GM21717 (cell line): ENCODE data around the gene GTSE1.
"Not testable (repeated sequence)": the region's sequence is repeated elsewhere in the genome, so short reads cannot be mapped to it uniquely, and the experiment has no call there.

ENCODE experiments used
- ATAC-seq: cut with Tn5 transposase; IDR thresholded peaks from one replicate; pipeline ENCODE4 v1.9.1; 2021; ENCODE audit warnings: mild to moderate bottlenecking, moderate library complexity; ENCODE audit not compliant: unreplicated experiment

Gene GTSE1, protein sequence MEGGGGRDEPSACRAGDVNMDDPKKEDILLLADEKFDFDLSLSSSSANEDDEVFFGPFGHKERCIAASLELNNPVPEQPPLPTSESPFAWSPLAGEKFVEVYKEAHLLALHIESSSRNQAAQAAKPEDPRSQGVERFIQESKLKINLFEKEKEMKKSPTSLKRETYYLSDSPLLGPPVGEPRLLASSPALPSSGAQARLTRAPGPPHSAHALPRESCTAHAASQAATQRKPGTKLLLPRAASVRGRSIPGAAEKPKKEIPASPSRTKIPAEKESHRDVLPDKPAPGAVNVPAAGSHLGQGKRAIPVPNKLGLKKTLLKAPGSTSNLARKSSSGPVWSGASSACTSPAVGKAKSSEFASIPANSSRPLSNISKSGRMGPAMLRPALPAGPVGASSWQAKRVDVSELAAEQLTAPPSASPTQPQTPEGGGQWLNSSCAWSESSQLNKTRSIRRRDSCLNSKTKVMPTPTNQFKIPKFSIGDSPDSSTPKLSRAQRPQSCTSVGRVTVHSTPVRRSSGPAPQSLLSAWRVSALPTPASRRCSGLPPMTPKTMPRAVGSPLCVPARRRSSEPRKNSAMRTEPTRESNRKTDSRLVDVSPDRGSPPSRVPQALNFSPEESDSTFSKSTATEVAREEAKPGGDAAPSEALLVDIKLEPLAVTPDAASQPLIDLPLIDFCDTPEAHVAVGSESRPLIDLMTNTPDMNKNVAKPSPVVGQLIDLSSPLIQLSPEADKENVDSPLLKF

DNA sequence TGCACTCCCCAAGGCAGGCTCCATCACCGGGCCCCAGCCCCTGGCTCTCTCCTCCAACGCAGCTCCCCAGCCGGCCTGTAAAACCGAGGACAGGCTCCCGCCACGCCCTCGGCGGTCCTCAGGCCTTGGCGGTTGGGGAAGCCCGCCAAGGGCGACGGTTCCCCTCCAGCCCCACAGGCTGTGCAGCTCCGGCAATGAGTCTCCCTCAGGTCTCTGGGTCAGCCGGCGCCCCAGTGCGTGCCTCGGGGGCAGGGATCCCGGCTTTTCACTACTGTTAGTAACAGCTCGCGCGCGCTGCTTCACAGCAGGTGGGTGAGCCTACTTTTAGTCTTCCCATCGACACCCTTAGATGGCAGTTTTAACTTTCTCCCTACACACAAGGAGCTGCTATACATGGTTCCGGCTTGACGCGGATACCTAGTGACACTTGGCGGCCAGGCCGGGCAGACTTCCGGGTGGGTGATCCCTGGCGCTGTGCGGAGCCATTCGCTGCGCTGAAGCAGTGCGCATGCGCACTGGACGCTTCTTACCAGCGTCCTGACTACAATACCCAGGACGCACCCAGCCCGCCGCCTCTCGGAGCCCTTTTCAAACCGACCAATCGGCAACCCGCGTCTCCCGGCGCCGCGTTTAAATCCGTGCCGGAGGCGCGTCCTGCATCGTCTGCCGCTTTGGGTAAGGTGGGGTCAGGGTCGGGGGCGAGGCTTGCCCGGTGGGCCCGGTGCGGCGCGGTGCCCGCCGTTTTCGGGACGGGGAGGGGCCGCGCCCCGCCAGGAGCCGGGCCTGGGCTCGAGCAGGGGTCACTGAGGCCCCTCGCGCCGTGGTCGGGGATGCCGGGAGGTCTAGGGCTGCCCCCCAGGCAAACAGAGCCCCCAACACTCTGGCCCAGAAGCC is at the start of gene GTSE1:
Gene GTSE1, plus strand, starts transcription at position 614 of the 894 bp plus-strand sequence. CDS start 531 bp downstream, outside the sequence.
- ATAC-seq = peak; percentile 79

DNA sequence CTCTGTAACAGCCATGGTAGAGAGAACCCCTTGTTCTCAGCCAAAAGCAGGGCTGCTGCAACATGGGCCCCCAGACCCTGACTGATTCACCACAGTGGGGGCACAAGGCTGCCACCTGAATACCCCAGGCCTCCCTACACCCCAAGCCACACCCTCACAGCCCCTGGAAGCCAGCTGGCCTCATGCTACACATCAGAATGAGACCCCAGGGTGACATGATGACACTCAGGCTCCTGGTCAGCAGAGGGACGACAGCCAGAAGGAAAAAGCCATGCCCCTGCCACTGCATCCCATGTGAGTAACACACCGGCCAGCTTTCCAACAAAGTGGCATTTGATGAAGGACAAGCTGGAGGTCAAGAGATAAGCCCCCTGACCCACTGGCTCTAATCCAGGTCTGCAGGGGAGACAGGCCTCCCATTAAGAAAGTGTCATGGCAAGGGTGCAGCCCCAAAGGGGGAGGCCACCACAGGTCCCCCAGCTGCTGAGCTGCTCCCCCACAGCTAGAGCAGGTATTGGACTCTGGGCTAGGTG is 49.2 kb upstream of the GTSE1 start:
- ATAC-seq = no peak

DNA sequence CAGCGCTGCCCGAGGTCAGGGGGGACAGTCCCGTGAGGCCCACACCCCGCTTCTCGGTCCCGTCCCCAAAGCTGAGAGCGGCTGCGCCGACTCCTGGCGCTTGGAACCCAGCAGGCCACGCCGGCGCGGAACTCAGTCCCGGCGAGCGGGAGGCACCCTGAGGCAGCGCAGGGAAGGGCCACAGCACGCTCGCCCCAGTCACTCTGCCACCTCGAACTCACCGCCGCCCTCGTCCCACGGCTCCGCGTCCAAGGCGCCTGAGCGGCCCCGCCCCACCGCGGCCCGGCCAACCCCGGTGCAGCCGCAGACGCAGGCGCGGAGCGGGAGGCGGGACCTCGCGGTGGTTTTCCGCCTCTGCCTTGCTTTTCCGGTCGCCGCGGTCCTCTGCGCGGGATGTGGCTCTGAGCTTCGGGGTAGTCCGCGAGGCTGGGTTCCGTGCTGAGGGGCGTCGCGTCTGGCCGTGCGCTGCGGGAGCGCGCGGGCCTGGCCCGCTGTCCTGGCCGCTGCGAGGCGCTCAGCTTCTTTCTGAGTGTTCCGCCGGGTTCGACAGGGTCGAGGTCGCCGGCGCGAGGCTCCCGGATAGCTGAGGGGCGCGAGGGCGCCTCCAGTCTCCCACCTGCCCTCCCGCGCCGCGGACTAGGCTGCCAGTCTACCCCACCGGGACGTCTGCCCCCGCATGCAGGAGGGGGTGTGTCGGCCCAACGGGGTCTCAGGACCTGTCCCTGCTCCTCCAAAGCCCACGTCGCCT is 46.5 kb upstream of the GTSE1 start, which contains the start of gene CDPF1:
Gene CDPF1, minus strand, starts transcription at position 259 of the 748 bp plus-strand sequence. CDS start 2,009 bp downstream, outside the sequence.
- peak; percentile 67 for ATAC-seq

DNA sequence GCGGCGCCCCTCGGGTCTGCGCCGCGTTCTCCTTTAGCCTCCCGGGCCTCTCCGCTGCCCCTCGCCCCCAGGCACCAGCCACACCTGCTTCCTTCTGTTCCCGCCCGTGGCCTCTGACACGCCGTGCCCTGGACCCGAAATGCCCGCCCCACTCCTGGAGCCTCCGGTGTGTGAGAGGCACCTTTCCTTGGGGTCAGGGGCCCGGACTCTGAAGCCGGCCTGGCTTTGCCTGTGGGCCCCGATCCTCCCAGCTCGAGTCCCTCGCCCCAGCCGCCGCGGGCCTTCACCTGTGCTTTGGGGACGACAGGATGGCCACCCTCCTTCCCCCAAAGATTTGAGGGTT is 45.9 kb upstream of the GTSE1 start:
- peak; percentile 9 for ATAC-seq

DNA sequence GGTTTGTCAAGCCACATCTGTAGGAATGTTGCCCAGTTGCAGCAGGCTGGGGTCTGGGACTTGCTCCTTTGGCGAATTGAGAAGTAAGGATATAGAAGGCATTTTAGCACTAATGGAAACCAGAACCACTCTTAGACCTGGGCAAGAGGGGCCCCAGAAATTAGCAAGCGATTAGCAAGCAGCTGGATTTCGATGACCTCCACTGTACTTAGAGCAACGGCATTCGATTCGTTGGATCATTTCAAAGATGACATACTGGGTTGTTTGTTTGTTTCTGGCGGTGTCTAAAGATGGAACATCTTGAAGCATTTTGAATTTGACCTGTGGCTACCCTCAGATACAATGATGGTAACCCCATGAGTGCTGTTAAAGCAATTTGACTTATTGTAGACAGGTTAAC is 45.4 kb upstream of the GTSE1 start:
- no peak for ATAC-seq

DNA sequence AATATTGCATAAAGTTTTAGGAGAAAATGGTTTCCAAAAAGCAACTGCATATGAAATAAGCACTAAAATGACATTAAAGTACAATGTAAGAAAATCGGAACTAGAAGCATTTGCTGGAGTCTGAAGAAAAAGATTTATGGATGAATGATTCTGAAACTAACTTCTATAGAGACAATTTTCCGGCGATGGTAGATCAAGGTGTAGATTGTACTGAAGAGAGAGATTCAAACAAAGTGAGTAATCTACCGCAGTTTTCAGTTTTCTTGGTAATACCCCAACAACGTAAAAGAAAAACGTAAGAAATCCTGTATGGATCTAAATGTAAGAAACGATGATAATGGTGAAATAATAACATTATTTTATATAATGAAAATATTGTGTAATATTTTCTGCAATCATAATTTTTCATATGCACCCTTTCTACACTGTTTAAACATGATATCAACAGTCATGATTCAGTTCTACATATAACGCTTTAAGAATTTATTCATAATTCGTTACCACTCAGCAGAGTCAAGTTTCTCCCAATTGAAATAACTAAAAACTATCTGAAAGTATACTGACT is 44.8 kb upstream of the GTSE1 start:
- no peak for ATAC-seq

DNA sequence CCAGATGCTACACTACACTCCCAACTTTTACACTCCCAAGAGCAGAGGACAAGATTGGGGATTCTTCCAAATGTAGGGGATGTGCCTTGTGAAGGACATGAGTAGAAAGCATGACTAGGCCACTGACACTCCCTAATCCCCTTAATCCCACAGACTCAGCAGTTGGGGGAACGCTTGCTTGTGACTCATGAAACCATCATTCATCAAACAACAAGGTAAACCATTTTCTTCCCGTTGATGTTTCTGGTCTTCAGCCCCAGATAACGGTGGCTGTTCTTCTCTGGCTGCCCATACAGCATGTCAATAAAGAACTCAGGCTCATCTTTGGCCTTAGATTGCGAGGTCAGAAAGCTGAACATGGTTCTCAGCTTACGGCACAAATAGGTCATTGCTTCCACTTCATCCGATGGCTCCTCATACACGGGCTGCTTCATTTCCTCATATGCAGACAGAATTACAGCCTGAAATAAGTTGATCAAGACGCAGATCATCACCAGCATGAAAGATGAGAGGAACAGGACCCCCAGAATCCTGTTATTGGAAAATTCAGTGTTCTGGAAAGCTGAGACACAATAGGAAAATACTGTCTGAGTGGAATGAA is 40.2 kb upstream of the GTSE1 start:
- no peak for ATAC-seq

DNA sequence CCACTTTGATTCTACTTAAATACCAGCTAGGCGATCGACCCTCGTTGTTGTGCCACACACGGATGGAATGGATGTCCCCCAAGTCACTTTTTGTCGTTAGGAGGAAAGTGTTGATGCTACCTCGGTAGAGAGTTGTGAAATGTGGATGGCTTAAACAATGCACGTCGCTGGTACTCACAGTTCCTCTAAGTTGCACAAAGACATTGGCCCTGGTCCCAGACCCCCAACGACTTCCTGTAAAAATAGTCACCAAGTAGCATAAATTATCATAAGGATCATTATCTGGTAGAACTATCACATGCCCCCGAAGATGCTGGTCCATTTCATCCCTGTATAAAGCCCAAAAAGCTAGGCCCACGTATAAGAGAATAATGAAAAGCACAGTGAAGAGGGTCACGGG is 37.3 kb upstream of the GTSE1 start:
- no peak for ATAC-seq

DNA sequence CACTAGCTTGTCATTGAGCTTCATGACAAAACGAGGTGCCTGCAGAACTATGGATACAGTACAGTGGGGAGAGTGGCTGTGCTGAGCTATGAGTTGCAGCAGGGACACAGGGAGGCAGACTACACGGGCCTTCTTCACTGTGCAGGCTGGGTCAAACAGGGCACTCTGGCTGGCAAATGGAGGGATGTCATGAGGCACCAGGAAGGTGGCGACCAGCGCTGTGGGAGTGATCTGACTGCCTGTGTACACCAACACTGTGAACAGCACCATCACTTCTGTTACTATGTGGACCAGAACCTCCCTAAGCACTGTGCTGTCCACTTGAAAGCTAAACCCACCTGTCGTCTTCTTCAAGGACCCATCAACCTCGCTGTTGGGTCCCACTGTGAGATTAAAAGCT is 36.6 kb upstream of the GTSE1 start:
- no peak for ATAC-seq

DNA sequence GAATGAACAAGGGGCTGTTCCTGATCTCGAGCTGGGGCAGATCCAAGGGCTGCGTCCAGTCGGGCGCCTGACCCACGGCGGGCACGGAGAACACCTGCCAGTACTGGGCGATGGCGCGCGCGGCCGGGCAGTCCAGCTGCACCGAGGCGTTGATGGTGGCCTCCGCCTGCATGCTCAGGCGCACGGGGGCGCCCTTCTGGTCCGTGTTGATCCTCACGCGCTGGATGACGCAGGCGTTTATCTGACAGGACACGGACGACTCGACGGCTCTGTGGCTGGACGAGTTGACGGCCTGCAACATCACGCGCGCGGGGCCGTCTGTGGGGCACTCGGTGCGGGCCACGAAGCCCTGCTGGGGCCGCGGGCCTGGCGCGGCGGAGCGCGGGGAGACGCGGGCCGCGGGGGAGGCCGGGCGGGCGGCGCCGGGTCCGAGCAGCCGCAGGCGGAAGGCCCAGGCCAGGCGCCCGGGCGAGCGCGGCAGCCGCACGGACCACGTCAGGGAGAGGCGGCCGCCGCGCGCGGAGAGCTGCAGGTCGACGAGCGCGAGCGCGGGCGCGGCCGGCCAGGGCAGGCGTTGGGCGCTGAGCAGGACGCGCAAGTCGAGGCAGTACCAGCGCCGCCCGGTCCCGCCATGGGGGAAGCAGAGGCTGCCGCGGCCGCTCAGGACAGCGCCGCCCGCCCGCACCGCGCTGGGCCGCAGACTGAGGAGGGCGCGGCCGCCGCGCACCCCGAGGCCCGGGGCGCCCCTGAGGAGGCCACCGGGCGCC is 34.0 kb upstream of the GTSE1 start:
- no peak for ATAC-seq

DNA sequence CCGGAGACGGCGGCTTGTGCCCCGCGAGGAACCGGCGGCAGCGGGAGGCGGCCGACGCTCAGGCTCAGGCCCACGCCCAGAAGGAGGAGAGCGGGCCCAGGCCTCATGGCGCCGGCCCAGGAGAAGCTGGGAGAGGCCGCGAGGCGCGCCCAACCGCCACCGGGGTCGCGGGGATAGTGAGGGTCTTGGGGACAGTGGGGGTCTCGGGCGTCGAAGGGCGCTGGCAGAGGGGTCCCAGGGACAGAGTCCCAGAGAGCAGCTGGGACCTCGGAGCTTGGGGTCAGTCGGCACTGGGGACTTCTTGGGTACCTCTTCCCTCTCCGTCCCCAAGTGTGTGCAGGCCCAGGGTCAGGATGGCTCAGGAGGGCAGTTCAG is 33.5 kb upstream of the GTSE1 start, which contains the start of gene PKDREJ:
Gene PKDREJ, minus strand, starts transcription at position 128 of the 375 bp plus-strand sequence. Its CDS starts 21 bp downstream, at position 107.
- ATAC-seq = no peak

DNA sequence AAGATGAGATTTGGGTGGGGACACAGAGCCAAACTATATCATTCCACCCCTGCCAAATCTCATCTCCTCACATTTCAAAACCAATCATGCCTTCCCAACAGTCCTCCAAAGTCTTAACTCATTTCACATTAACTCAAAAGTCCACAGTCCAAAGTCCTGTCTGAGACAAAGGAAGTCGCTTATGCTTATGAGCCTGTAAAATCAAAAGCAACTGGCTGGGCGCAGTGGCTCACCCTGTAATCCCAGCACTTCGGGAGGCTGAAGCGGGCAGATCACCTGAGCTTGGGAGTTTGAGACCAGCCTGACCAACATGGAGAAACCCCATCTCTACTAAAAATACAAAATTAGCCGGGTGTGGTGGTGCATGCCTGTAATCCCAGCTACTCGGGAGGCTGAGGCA is 32.1 kb upstream of the GTSE1 start:
- not testable (repeated sequence) for ATAC-seq

DNA sequence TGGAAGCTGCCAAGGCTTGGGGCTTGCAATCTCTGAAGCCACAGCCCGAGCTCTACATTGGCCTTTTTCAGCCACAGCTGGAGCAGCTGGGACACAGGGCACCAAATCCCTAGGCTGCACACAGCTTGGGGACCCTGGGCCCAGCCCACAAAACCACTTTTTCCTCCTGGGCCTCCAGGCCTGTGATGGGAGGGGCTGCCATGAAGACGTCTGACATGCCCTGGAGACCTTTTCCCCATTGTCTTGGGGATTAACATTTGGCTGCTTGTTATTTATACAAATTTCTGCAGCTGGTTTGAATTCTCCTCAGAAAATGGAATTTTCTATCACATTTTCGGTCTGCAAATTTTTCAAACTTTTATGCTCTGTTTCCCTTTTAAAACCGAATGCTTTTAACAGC is 31.0 kb upstream of the GTSE1 start:
- ATAC-seq = not testable (repeated sequence)

DNA sequence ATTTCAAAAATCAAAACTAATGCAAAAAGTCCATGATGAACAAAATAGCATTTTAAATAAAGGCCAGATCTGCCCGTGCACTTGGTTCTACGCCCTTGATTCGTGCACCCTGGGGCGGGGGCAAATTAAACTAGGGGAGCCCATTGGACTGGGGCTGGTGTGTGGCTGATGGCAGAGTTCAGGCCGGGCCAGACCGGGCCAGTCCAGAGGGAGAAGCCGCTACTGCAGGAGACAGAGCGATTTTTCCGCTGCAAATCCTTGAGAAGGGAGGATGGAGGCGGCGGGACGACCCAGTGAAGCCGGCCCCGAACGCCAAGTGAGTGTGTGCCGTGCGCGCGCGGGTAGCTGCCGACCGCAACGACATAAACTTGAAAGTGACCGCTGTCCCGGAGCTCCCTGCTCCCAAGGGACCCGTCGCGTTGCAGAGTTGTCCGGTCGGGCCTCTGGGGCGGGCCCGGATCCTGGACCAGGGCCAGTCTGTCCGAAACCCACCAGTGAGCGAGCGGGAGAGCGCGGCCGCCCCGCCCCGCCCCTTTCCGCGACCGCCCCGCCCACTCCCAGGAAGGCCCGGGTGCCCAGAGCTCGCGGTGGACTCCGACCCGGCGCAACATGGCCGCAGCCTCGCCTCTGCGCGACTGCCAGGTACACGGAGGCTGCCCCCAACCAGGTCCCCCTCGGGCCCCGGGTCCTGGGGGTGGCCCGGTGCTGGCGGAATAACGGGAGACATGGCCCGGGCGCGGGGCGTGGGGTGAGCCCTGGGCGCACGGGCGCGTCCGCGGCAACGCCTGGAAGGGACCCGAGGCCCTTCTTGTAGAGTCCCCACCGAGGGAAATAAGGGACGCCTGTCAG is 29.0 kb upstream of the GTSE1 start, which contains the start of gene TTC38:
Gene TTC38, plus strand, starts transcription at position 578 of the 849 bp plus-strand sequence. Its CDS starts 32 bp downstream, at position 610.
- peak; percentile 49 for ATAC-seq

DNA sequence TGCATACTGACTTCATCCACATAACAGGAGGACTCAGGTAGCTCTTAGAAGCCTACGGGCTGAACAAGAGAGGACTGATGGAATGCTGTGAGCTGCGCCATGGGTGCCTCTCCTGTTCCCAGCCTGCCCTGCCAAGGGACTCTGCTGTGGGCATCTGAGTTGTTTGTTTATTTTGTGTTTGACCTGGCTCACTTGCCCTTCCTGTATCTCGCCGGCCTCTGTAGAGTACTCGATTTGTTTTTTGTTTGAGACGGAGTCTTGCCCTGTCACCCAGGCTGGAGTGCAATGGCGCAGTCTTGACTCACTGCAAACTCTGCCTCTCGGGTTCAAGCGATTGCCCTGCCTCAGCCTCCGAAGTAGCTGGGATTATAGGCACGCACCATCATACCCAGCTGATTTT is 27.1 kb upstream of the GTSE1 start:
- ATAC-seq = no peak

DNA sequence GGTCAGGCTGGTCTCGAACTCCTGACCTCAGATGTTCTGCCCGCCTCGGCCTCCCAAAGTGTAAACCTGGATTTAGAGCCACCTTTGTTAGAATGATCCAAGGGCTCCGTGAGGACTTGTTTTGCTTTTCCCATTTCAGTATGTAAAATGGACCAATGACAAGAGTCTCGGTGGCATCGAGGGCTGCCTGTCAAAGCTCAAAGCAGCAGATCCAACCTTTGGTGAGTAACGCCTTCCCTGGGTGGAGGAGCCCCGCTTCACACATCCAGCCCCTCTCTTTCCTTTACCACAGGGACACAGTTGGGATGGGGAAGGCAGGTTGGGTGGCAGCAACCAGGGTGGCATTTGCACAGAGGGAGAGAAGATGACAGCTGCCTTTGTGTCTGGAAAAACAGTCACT is 24.5 kb upstream of the GTSE1 start:
- ATAC-seq = no peak

DNA sequence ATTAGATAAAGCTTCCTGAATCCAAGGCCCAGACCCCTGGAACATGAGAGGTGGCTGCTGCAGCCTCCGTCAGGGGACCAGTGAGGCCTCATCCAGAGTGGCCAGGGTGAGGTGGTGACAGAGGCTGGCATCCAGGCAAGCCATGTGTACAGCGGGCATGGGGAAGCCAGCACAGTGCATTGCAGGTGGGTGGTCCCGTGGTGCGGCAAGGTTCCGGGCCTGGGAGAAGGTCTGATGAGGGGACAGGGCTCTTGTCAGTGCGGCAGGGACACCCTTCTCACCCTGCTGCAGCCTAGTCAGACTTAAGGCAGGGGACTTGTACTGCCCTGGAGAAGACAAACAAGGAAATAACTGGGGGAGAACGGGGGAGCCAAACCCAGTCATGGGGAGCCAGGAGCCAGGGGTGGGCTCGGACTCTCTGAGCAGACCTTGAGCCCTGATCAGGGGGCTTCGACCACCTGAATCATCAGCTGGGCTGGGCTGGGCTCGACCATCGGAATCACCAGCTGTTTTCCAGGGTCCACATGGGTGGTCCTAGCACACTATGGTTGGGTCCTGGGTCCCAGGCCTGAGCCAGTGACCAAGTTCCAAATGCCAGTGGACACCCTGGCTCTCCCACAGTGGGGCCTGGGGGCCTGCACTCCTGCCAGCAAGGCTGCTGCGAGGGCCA is 23.8 kb upstream of the GTSE1 start:
- no peak for ATAC-seq
